K562 (cell line): Measurements from ENCODE around the gene LLCFC1. TPM values are rescaled to one million over a fixed set of nuclear protein-coding genes. Genes with fewer than 3 reads are reported as not detected.

Experiments used
- ATAC-seq: fragments of 200-7000 bp; cut with Tn5 transposase; 3 replicates; pipeline ENCODE4 v1.9.1; 2020; ENCODE audit warnings: moderate library complexity
- BruUV-seq: library from RNA; stranded (reverse); fragments of 400-500 nt; replicated peaks from 2 replicates; lab custom pipeline; 2021; lab: Mats Ljungman, UMichigan
- CTCF ChIA-PET: fragments of 300-600 bp; formaldehyde crosslinking; extraction: SDS; loops from one replicate; lab custom pipeline; 2021; ENCODE audit warnings: low intra/inter-chr PET ratio; lab: Yijun Ruan, JAX
- POLR2A ChIA-PET: fragments of 300-600, 350-650 bp; sonication (Branson Sonifier 250); formaldehyde crosslinking; extraction: SDS; loops from one replicate; lab custom pipeline; 2021; ENCODE audit warnings: antibody characterized with exemption, inconsistent platforms; lab: Yijun Ruan, JAX
- DNase-seq, 4 experiments: peaks; one replicate each; pipeline versions ENCODE4 v3.0.0 to v3.0.0-alpha.2; 2011 to 2018; ENCODE audit warnings: low spot score in 3 of 4, mixed read lengths in 3 of 4; ENCODE audit errors: extremely low read depth in 1 of 4
- FAIRE-seq: peaks from 2 replicates; lab custom pipeline; 2011; peaks lifted over from hg19 to GRCh38; lab: Jason Lieb, UNC
- H2AFZ ChIP-seq: 2 replicates; pipeline ENCODE4 v1.6.0; 2011; ENCODE audit warnings: low read depth, low read length, control low read depth, inconsistent platforms
- H3K27ac ChIP-seq: fragments of 200-600 bp; 3 replicates; pipeline ENCODE4 v1.8.0; 2011; ENCODE audit warnings: low read depth, mild to moderate bottlenecking, control low read depth, inconsistent platforms, low read length, moderate library complexity, mixed read lengths; ENCODE audit errors: extremely low read depth
- H3K27me3 ChIP-seq, 2 experiments: fragments of 300-600 bp in 1 of 2; 2 replicates in 1 of 2; 3 replicates in 1 of 2; pipeline versions ENCODE4 v1.6.0 to v1.8.0; 2011; ENCODE audit warnings: inconsistent platforms in 2 of 2, low read length in 2 of 2, mild to moderate bottlenecking in 1 of 2, mixed read lengths in 1 of 2, moderate library complexity in 1 of 2; ENCODE audit not compliant: control insufficient read depth in 2 of 2, insufficient read depth in 2 of 2
- H3K36me3 ChIP-seq: fragments of 300-600 bp; 3 replicates; pipeline ENCODE4 v1.8.0; 2011; ENCODE audit warnings: mild to moderate bottlenecking, low read length, inconsistent platforms; ENCODE audit not compliant: control insufficient read depth, insufficient read depth
- H3K4me1 ChIP-seq, 2 experiments: fragments of 200-600 bp in 1 of 2; replicated peaks in 1 of 2; 2 replicates in 1 of 2; 3 replicates in 1 of 2; pipeline versions ENCODE4 v1.5.1 to v1.8.0; 2011; ENCODE audit warnings: inconsistent platforms in 2 of 2, low read length in 2 of 2, mild to moderate bottlenecking in 1 of 2, mixed read lengths in 1 of 2, moderate library complexity in 1 of 2; ENCODE audit not compliant: control insufficient read depth in 2 of 2, insufficient read depth in 2 of 2
- H3K4me2 ChIP-seq: 2 replicates; pipeline ENCODE4 v1.6.1; 2011; ENCODE audit warnings: low read length, control low read depth, inconsistent platforms, mixed read lengths; ENCODE audit not compliant: insufficient read depth
- H3K4me3 ChIP-seq: fragments of 200-600 bp; sonication (generic), shearing (Covaris generic); 2 replicates; pipeline ENCODE4 v1.5.1; 2016; ENCODE audit warnings: control low read depth, inconsistent platforms
- H3K79me2 ChIP-seq: fragments of 200-600 bp; 3 replicates; pipeline ENCODE4 v1.8.0; 2011; ENCODE audit warnings: low read length, inconsistent platforms; ENCODE audit not compliant: control insufficient read depth, insufficient read depth
- H3K9ac ChIP-seq, 2 experiments: 2 replicates each; pipeline versions ENCODE4 v1.6.0 to v1.6.1; 2011; ENCODE audit warnings: low read depth in 2 of 2, low read length in 2 of 2, control low read depth in 1 of 2, inconsistent platforms in 1 of 2, mild to moderate bottlenecking in 1 of 2, mixed read lengths in 1 of 2; ENCODE audit not compliant: insufficient read depth in 1 of 2
- H3K9me1 ChIP-seq: one replicate; pipeline ENCODE4 v1.6.0; 2011; ENCODE audit warnings: inconsistent platforms, mild to moderate bottlenecking, low read length, moderate library complexity; ENCODE audit not compliant: control insufficient read depth, insufficient read depth
- H3K9me3 ChIP-seq: replicated peaks from 2 replicates; pipeline ENCODE4 v1.5.1; 2011; ENCODE audit warnings: low read depth, low read length, inconsistent platforms; ENCODE audit not compliant: control insufficient read depth, insufficient read depth
- H4K20me1 ChIP-seq: replicated peaks from 2 replicates; pipeline ENCODE4 v1.6.1; 2011; ENCODE audit warnings: low read length, inconsistent platforms, mixed read lengths; ENCODE audit not compliant: control insufficient read depth, insufficient read depth
- ATF1 ChIP-seq, 2 experiments: fragments of 450-650 bp in 1 of 2; IDR thresholded peaks; 2 replicates each; pipeline ENCODE4 v1.6.1; 2016; ENCODE audit warnings: missing compliant biosample characterization in 1 of 2, missing genetic modification characterization in 1 of 2
- CBFA2T3 ChIP-seq: fragments of 450-650 bp; IDR thresholded peaks from 2 replicates; pipeline ENCODE4 v1.6.1; 2017
- COPS2 ChIP-seq: fragments of 450-650 bp; conservative IDR thresholded peaks from 2 replicates; pipeline ENCODE4 v1.6.1; 2016; ENCODE audit warnings: mild to moderate bottlenecking, moderate library complexity
- GTF2A2 ChIP-seq: IDR thresholded peaks from 2 replicates; pipeline ENCODE4 v1.6.1; 2016; ENCODE audit warnings: mild to moderate bottlenecking, missing genetic modification characterization, missing compliant biosample characterization
- NR3C1 ChIP-seq: sonication (generic); formaldehyde crosslinking; IDR thresholded peaks from 2 replicates; pipeline ENCODE4 v1.8.1; 2022; ENCODE audit warnings: missing genetic modification reagents
- RBM39 ChIP-seq: fragments of 200-400 bp; formaldehyde crosslinking; optimal IDR thresholded peaks from 2 replicates; pipeline ENCODE3; 2018; ENCODE audit warnings: low read depth, low read length
- STAT5A ChIP-seq: IDR thresholded peaks from 2 replicates; pipeline ENCODE4 v1.6.1; 2012; ENCODE audit warnings: low read length, inconsistent platforms, borderline replicate concordance
- TAF15 ChIP-seq: fragments of 200-400 bp; formaldehyde crosslinking; IDR thresholded peaks from 2 replicates; pipeline ENCODE4 v1.6.1; 2017; ENCODE audit warnings: mild to moderate bottlenecking, low read depth, low read length, moderate library complexity
- XRCC4 ChIP-seq: IDR thresholded peaks from one replicate; pipeline ENCODE4 v1.6.1; 2011; ENCODE audit not compliant: insufficient read depth, insufficient read length; ENCODE audit errors: extremely low read depth
- WGBS: fragments of 100-300 bp; shearing (Covaris generic); methylation state at CpG from one replicate; pipeline ENCODE4 v1.1.6; 2016; ENCODE audit warnings: low coverage, mixed read lengths; ENCODE audit not compliant: insufficient coverage; ENCODE audit errors: missing lambda C conversion rate; 5-methylcytosine and 5-hydroxymethylcytosine counted together
- in situ Hi-C: fragments of 300-500 bp; cut with MboI; formaldehyde crosslinking; loops from 4 replicates; pipeline ENCODE4 v1.15.0; 2018; ENCODE audit warnings: inconsistent platforms, mixed read lengths
- intact Hi-C: fragments of 100-400 bp; cut with micrococcal nuclease; formaldehyde crosslinking; loops from 2 replicates; pipeline ENCODE4 v1.14.2; 2022
- polyA plus RNA-seq, 8 experiments: library from polyadenylated mRNA; depleted of rRNA in 4 of 8; stranded (reverse) in 5 of 8; unstranded in 3 of 8; fragments of >200 nt; fragmentation: Nextera tagmentation in 2 of 8; fragmentation: Illumina TruSeq in 1 of 8; extraction: Ambion mirVana in 2 of 8; extraction: Trizol in 1 of 8; gene quantifications; 2 replicates each; pipeline versions ENCODE4 v1.2.1 to v1.2.3, GENCODE V29; 2011 to 2014; ENCODE audit warnings: inconsistent platforms in 1 of 8, missing spikeins in 1 of 8
- total RNA-seq, 7 experiments: library from RNA; depleted of rRNA in 6 of 7; stranded (reverse); fragments of >200 nt in 6 of 7; fragmentation: Illumina TruSeq in 2 of 7; extraction: Trizol in 2 of 7; gene quantifications; 2 replicates each; pipeline versions ENCODE4 v1.2.1 to v1.2.3, GENCODE V29; 2011 to 2021; ENCODE audit warnings: low replicate concordance in 1 of 7
- TF ChIP-seq, protein P1 (sequence below): fragments of 450-650 bp; IDR thresholded peaks from 2 replicates; pipeline ENCODE4 v1.6.1; 2016; ENCODE audit warnings: borderline replicate concordance
- TF ChIP-seq, protein P2 (sequence below): fragments of 450-650 bp; formaldehyde crosslinking; IDR thresholded peaks from 2 replicates; pipeline ENCODE4 v1.4.0; 2022; ENCODE audit warnings: missing genetic modification characterization

LLCFC1 gene
- total and polyA plus RNA-seq, 9 of the 15 experiments (the other 6 are each of a cell fraction or from before 2014, with no cell fraction given), result not detected

DNA sequence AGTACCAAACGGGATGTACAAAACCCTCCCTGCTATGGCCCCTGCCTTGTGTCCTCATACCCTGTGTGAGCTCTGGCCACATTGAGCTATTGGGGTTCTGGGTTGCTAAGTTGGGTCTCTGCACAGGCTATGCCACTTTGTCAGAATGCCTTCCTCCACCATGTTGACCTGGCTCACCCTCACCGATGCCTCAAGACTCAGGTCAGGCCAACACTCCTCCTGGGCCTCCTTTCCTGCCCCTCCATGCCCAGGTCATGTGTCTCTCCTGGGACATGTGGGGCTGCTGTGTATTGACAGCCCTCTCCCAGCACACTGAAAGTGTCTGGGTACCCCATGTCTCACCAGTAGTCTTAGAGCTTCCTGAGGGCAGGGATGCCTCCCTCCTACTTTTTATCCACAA, 20.4 kb upstream of the LLCFC1 start (continued):
- TF ChIP-seq, protein P1, sequence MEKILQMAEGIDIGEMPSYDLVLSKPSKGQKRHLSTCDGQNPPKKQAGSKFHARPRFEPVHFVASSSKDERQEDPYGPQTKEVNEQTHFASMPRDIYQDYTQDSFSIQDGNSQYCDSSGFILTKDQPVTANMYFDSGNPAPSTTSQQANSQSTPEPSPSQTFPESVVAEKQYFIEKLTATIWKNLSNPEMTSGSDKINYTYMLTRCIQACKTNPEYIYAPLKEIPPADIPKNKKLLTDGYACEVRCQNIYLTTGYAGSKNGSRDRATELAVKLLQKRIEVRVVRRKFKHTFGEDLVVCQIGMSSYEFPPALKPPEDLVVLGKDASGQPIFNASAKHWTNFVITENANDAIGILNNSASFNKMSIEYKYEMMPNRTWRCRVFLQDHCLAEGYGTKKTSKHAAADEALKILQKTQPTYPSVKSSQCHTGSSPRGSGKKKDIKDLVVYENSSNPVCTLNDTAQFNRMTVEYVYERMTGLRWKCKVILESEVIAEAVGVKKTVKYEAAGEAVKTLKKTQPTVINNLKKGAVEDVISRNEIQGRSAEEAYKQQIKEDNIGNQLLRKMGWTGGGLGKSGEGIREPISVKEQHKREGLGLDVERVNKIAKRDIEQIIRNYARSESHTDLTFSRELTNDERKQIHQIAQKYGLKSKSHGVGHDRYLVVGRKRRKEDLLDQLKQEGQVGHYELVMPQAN, result no peak
- TF ChIP-seq RBM39, result no peak
- no peak for TF ChIP-seq GTF2A2 (tag)

DNA sequence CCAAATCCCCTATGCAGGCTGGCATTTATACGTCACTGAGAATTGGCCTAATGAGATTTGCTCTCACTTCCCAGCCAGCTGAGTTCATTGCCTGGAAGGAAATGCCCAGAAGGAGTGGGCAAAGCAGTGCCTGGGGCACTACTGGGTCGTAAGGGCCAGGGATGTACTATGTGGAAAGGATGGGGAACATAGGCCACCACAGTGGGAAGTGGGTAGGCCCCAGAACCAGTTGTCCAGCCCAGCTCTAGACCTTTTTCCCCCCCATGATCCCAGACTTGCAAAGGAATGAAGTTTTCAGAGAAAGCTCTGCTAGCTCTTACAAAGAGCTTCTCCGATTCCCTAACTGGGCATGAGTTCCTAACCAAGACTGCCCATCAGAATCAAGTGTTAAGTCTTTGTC, 19.6 kb upstream of the LLCFC1 start:
- in situ Hi-C loops, result no loop called here
- ChIA-PET POLR2A (interaction anchor here (1.5 kb wide), 1 partner anchor 16 kb away, joined by 4 read pairs; no protein-coding TSS in a partner anchor), CTCF (no interaction called here)
- H2AFZ ChIP-seq, result no peak overlapping the region
- H3K4me1 ChIP-seq, result no peaks in the 10 kb centered on the region
- intact Hi-C loops, result no loop called here
- H3K27ac ChIP-seq, result no peak overlapping the region
- 3% methylated on average over 3 of the region's 3 CpGs for WGBS
- peaks cover 13 to 38% of the 10 kb centered on the region in 2 experiments; a peak in 4 of 5 replicates for H3K27me3 ChIP-seq
- no peaks in the 10 kb centered on the region for H3K36me3 ChIP-seq
- BruUV-seq, result no TSS peak
- H3K79me2 ChIP-seq, result no peaks in the 10 kb centered on the region
- no peak overlapping the region for H3K4me3 ChIP-seq
- no peaks in the 10 kb centered on the region for H3K9me1 ChIP-seq
- no peak for DNase-seq
- no peak overlapping the region for H3K9ac ChIP-seq
- no peak for FAIRE-seq
- H3K9me3 ChIP-seq, result no peaks in the 10 kb centered on the region
- H4K20me1 ChIP-seq, result no peaks in the 10 kb centered on the region
- ATAC-seq, result no peak
- no peak overlapping the region for H3K4me2 ChIP-seq
- TF ChIP-seq NR3C1 (CRISPR knock-in tag) (no peak), XRCC4 (no peak), STAT5A (no peak), COPS2 (no peak), TAF15 (no peak), ATF1 (CRISPR knock-in tag; IDR thresholded peaks at IDR 0.05) (no peak), ATF1 (tag; IDR thresholded peaks at IDR 0.05) (no peak), CBFA2T3 (no peak)
- TF ChIP-seq, protein P2, sequence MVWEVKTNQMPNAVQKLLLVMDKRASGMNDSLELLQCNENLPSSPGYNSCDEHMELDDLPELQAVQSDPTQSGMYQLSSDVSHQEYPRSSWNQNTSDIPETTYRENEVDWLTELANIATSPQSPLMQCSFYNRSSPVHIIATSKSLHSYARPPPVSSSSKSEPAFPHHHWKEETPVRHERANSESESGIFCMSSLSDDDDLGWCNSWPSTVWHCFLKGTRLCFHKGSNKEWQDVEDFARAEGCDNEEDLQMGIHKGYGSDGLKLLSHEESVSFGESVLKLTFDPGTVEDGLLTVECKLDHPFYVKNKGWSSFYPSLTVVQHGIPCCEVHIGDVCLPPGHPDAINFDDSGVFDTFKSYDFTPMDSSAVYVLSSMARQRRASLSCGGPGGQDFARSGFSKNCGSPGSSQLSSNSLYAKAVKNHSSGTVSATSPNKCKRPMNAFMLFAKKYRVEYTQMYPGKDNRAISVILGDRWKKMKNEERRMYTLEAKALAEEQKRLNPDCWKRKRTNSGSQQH (CRISPR knock-in tag), result no peak
